Kidney epithelial cell (primary cell): ENCODE results near the gene GNB4. TPM values are rescaled to one million over a fixed set of nuclear protein-coding genes. Genes with fewer than 3 reads are reported as not detected.

Experiments
- DNase-seq: peaks from one replicate; pipeline ENCODE4 v3.0.0-alpha.2; 2010; ENCODE audit warnings: low read depth
- H3K27me3 ChIP-seq: 2 replicates; pipeline ENCODE4 v1.6.0; 2011; ENCODE audit warnings: low read length; ENCODE audit not compliant: control insufficient read depth, insufficient read depth
- H3K36me3 ChIP-seq: 2 replicates; pipeline ENCODE4 v1.5.1; 2011; ENCODE audit warnings: low read length; ENCODE audit not compliant: control insufficient read depth, insufficient read depth
- H3K4me3 ChIP-seq: 2 replicates; pipeline ENCODE4 v1.5.1; 2011; ENCODE audit warnings: low read depth, mild to moderate bottlenecking, control low read depth, low read length
- CTCF ChIP-seq: IDR thresholded peaks from 2 replicates; pipeline ENCODE4 v1.5.1; 2011; ENCODE audit warnings: mild to moderate bottlenecking, moderate library complexity, low read length, control low read depth, inconsistent platforms; ENCODE audit not compliant: insufficient read depth, poor library complexity, severe bottlenecking
- total RNA-seq: library from RNA; depleted of rRNA; stranded (reverse); fragments of >200 nt; gene quantifications from 2 replicates; pipeline ENCODE4 v1.2.3, GENCODE V29; 2015

Gene GNB4
- total RNA-seq, 1 donor from 2014 or later, result 26.2 TPM

- no peak overlapping the region for H3K4me3 ChIP-seq
Observed at GRCh38 chr3:179376474-179376873, 74.8 kb downstream of the GNB4 start.

GRCh38 chr3:179375091-179375999 lies 75.9 kb downstream of the GNB4 start:
- DNase-seq, result no peak

More at GRCh38 chr3:179376474-179376873, 74.8 kb downstream of the GNB4 start:
- Histone ChIP-seq H3K27me3 (no peaks in the 10 kb centered on the region), H3K36me3 (no peaks in the 10 kb centered on the region)
- TF ChIP-seq CTCF, result no peak
- DNase-seq, result no peak

GRCh38 chr3:179373938-179374337 lies 77.3 kb downstream of the GNB4 start:
- DNase-seq, result no peak
- no peaks in the 10 kb centered on the region for H3K36me3 ChIP-seq
- H3K4me3 ChIP-seq, result no peak overlapping the region
- H3K27me3 ChIP-seq, result no peaks in the 10 kb centered on the region
- TF ChIP-seq CTCF, result no peak

More at GRCh38 chr3:179375091-179375999, 75.9 kb downstream of the GNB4 start:
- Histone ChIP-seq H3K36me3 (no peaks in the 10 kb centered on the region), H3K4me3 (no peak overlapping the region), H3K27me3 (no peaks in the 10 kb centered on the region)
- no peak for TF ChIP-seq CTCF

- no peak for DNase-seq
- TF ChIP-seq CTCF, result no peak
- no peaks in the 10 kb centered on the region for H3K27me3 ChIP-seq
- no peaks in the 10 kb centered on the region for H3K36me3 ChIP-seq
- H3K4me3 ChIP-seq, result no peak overlapping the region
Observed at GRCh38 chr3:179369621-179370020, 81.6 kb downstream of the GNB4 start.

- H3K36me3 ChIP-seq, result peaks cover 1% of the 10 kb centered on the region
- TF ChIP-seq CTCF, result no peak
- DNase-seq, result no peak
- H3K4me3 ChIP-seq, result no peak overlapping the region
- no peaks in the 10 kb centered on the region for H3K27me3 ChIP-seq
Observed at GRCh38 chr3:179363332-179363731, 87.9 kb downstream of the GNB4 start.
